DMS153 treated with DMSO at 0.1 percent for 48 hours (cell line): ENCODE data around the gene ZDHHC14.

Experiments used
- DNase-seq: peaks from one replicate; lab custom pipeline; 2025; ENCODE audit not compliant: unreplicated experiment; lab: John Stamatoyannopoulos, UW

Gene ZDHHC14

GRCh38 chr6:157653521-157653920 is 272.5 kb downstream of the ZDHHC14 start:
- no peak for DNase-seq

- DNase-seq: no peak
Measured at GRCh38 chr6:157655139-157655538, 274.1 kb downstream of the ZDHHC14 start.

GRCh38 chr6:157656437-157656997 is 275.5 kb downstream of the ZDHHC14 start:
- no peak for DNase-seq

- no peak for DNase-seq
Measured at GRCh38 chr6:157657754-157658153, 276.8 kb downstream of the ZDHHC14 start.

- DNase-seq: no peak
Measured at GRCh38 chr6:157658301-157658700, 277.3 kb downstream of the ZDHHC14 start.

- no peak for DNase-seq
Measured at GRCh38 chr6:157659536-157660271, 278.7 kb downstream of the ZDHHC14 start.

GRCh38 chr6:157660414-157660813 is 279.4 kb downstream of the ZDHHC14 start:
- no peak for DNase-seq

GRCh38 chr6:157661652-157662051 is 280.7 kb downstream of the ZDHHC14 start:
- DNase-seq: no peak

GRCh38 chr6:157663261-157663660 is 282.3 kb downstream of the ZDHHC14 start:
- DNase-seq: no peak

GRCh38 chr6:157665180-157665579 is 284.2 kb downstream of the ZDHHC14 start:
- peak; percentile 38 for DNase-seq

- no peak for DNase-seq
Measured at GRCh38 chr6:157666729-157667128, 285.7 kb downstream of the ZDHHC14 start.

GRCh38 chr6:157667211-157668008 is 286.4 kb downstream of the ZDHHC14 start:
- DNase-seq: peak; percentile 62

GRCh38 chr6:157668009-157668401 is 287.0 kb downstream of the ZDHHC14 start:
- DNase-seq: no peak

GRCh38 chr6:157668713-157669112 is 287.7 kb downstream of the ZDHHC14 start:
- DNase-seq: no peak

- DNase-seq: no peak
Measured at GRCh38 chr6:157669323-157669722, 288.3 kb downstream of the ZDHHC14 start.

- DNase-seq: peak; percentile 60
Measured at GRCh38 chr6:157669747-157670216, 288.8 kb downstream of the ZDHHC14 start.

GRCh38 chr6:157670466-157671186 is 289.6 kb downstream of the ZDHHC14 start:
- no peak for DNase-seq

GRCh38 chr6:157672726-157673412 is 291.9 kb downstream of the ZDHHC14 start:
- no peak for DNase-seq

GRCh38 chr6:157673596-157673995 is 292.6 kb downstream of the ZDHHC14 start:
- no peak for DNase-seq

- no peak for DNase-seq
Measured at GRCh38 chr6:157674061-157674460, 293.1 kb downstream of the ZDHHC14 start.

- DNase-seq: no peak
Measured at GRCh38 chr6:157675831-157676230, 294.8 kb downstream of the ZDHHC14 start.
